Subcutaneous abdominal adipose tissue (tissue), 5 donors: Measurements from ENCODE around the gene TMCC3.
"Not testable (repeated sequence)": the region's sequence is repeated elsewhere in the genome, so short reads cannot be mapped to it uniquely, and the experiment has no call there.

Source experiments
- H3K27ac ChIP-seq: one replicate; pipeline ENCODE4 v1.7.0; 2013; ENCODE audit warnings: low read depth, mild to moderate bottlenecking, inconsistent platforms, low read length, moderate library complexity
- H3K27me3 ChIP-seq, 5 donors: one replicate each; pipeline ENCODE4 v1.7.0; 2013; ENCODE audit warnings: low read length in 5 of 5, inconsistent platforms in 1 of 5; ENCODE audit not compliant: control insufficient read depth in 5 of 5, insufficient read depth in 4 of 5
- H3K36me3 ChIP-seq, 5 donors: one replicate each; pipeline ENCODE4 v1.7.0; 2013; ENCODE audit warnings: low read length in 5 of 5; ENCODE audit not compliant: control insufficient read depth in 5 of 5, insufficient read depth in 5 of 5
- H3K4me1 ChIP-seq, 5 donors: one replicate each; pipeline ENCODE4 v1.7.0; 2013; ENCODE audit warnings: low read length in 5 of 5, mild to moderate bottlenecking in 3 of 5, moderate library complexity in 1 of 5; ENCODE audit not compliant: control insufficient read depth in 5 of 5, insufficient read depth in 5 of 5
- H3K4me3 ChIP-seq, 5 donors: one replicate each; pipeline ENCODE4 v1.7.0; 2013; ENCODE audit warnings: low read length in 5 of 5, low read depth in 1 of 5
- H3K9ac ChIP-seq, 5 donors: one replicate each; pipeline ENCODE4 v1.7.0; 2013; ENCODE audit warnings: low read length in 5 of 5, mild to moderate bottlenecking in 4 of 5, moderate library complexity in 3 of 5
- H3K9me3 ChIP-seq, 5 donors: one replicate each; pipeline ENCODE4 v1.7.0; 2013; ENCODE audit warnings: low read length in 5 of 5; ENCODE audit not compliant: control insufficient read depth in 5 of 5
- donor health status: healthy.
- donor health status: healthy.
- donor health status: healthy.
- donor health status: healthy.
- donor health status: healthy.

TMCC3 gene

GRCh38 chr12:94550964-94551363 is 99.4 kb downstream of the TMCC3 start:
- no peak overlapping the region for H3K4me3 ChIP-seq

DNA sequence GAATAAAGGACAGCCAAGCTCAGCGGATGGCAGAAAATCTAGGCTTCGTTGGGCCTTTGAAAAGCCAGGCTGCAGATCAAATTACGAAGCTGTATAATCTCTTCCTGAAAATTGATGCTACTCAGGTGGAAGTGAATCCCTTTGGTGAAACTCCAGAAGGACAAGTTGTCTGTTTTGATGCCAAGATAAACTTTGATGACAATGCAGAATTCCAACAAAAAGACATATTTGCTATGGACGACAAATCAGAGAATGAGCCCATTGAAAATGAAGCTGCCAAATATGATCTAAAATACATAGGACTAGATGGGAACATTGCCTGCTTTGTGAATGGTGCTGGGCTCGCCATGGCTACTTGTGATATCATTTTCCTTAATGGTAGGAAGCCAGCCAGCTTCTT is 101.5 kb downstream of the TMCC3 start:
- H3K27ac ChIP-seq, H3K4me1 ChIP-seq, H3K9me3 ChIP-seq, H3K9ac ChIP-seq, H3K27me3 ChIP-seq, H3K36me3 ChIP-seq, H3K4me3 ChIP-seq: not testable (repeated sequence)

More at GRCh38 chr12:94550964-94551363, 99.4 kb downstream of the TMCC3 start:
- Histone ChIP-seq H3K36me3 (no peaks in the 10 kb centered on the region), H3K9ac (no peak overlapping the region), H3K9me3 (peaks cover 0 to 3% (median 0%) of the 10 kb centered on the region in 5 donors), H3K4me1 (peaks cover 0 to 5% (median 0%) of the 10 kb centered on the region in 5 donors), H3K27me3 (no peaks in the 10 kb centered on the region), H3K27ac (no peak overlapping the region)

DNA sequence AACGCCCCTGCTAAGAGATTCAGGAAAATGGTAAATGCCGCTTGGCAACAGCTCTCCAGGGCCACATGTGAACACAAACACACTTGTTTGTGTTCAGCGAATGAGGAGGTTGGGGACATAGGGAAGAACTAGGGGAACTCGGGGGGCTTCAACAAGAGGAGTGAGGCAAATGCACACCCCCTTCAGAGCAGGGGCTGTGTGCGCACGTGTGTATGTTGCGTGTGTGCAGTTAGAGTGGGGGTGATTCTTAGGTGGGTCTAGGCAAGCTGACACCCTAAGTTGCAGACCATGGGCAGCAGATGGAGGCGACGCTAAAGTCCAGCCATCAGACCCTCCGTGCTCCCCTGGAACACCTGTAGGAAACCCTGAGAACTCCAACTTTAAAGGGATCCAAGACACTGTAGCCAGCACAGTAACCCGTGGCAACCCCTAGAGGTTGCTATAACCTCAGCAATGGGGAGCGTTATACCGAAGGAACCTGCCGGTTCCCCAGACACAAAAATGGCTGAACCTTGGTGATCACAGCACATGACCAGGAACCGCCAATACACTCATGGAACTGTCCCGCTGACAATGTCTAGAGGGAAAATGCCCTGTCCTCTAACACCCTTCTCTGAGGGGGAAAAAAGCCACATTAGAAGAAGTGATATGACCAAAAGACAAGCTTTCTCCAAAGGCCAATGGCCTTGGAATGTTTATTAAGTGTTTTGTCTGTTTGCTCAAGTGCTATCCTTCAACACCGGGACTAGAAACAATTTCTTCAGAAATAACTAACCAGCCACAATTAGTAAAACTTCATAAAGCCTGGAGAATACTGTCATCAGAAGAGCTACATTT is 104.2 kb downstream of the TMCC3 start:
- peaks cover 0 to 3% (median 0%) of the 10 kb centered on the region in 5 donors for H3K9me3 ChIP-seq

GRCh38 chr12:94544355-94544754 is 106.0 kb downstream of the TMCC3 start:
- Histone ChIP-seq H3K9me3 (peaks cover 0 to 3% (median 0%) of the 10 kb centered on the region in 5 donors), H3K27me3 (no peaks in the 10 kb centered on the region), H3K4me1 (peaks cover 0 to 6% (median 0%) of the 10 kb centered on the region in 5 donors), H3K9ac (no peak overlapping the region), H3K4me3 (no peak overlapping the region), H3K36me3 (no peaks in the 10 kb centered on the region), H3K27ac (no peak overlapping the region)

More for the DNA sequence above, 104.2 kb downstream of the TMCC3 start:
- Histone ChIP-seq H3K27me3 (no peaks in the 10 kb centered on the region), H3K36me3 (no peaks in the 10 kb centered on the region), H3K4me3 (peak overlapping the region in 2 of 5 donors; percentile 12 to 28), H3K9ac (no peak overlapping the region), H3K27ac (no peak overlapping the region), H3K4me1 (peaks cover 0 to 6% (median 0%) of the 10 kb centered on the region in 5 donors)

DNA sequence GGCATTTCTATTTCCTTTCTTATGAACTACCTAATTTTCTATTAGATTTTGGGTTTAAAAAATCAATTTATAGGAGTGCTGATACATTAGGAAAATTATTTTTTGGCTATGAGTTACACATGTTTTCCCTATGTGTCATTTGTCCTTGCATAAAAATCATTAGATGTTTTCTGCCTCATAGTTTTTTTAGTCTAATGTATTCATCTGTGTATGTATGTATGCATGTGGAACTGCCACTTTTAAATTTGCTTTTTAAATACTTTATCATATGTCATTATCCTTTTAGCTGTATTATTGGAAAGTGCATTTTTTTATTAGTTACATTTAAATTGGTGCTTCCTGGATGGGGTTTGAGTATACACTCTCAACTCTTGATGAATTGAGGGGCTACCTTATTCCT is 112.0 kb downstream of the TMCC3 start:
- Histone ChIP-seq H3K27ac (no peak overlapping the region), H3K9me3 (no peaks in the 10 kb centered on the region), H3K9ac (no peak overlapping the region), H3K4me1 (no peaks in the 10 kb centered on the region), H3K27me3 (no peaks in the 10 kb centered on the region), H3K36me3 (no peaks in the 10 kb centered on the region), H3K4me3 (no peak overlapping the region)

GRCh38 chr12:94536040-94536965 is 114.1 kb downstream of the TMCC3 start:
- H3K27ac ChIP-seq: no peak overlapping the region
- no peak overlapping the region for H3K4me3 ChIP-seq
- H3K4me1 ChIP-seq: peaks cover 0 to 7% (median 2%) of the 10 kb centered on the region in 5 donors
- H3K36me3 ChIP-seq: no peaks in the 10 kb centered on the region
- H3K27me3 ChIP-seq: no peaks in the 10 kb centered on the region
- H3K9me3 ChIP-seq: no peaks in the 10 kb centered on the region
- H3K9ac ChIP-seq: no peak overlapping the region

DNA sequence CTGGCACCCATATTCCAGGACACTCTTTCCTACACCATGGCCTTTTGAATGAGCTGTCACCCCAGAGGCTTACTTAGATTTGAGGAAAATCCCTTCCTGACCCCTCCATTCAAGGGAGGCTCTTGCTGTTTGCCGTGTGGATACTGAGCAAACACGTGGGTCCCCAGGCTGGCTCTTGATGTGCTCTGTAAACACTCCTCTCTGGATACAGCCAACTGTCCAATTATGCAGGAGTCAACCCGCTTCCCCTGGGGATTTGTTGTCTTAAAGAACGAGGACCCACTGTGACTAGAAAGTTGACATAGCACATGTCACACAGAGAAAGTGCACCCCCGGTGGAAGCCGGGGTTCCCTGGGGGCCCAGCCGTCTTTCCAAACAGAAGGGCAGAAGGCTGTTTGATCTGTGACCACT is 114.8 kb downstream of the TMCC3 start:
- no peaks in the 10 kb centered on the region for H3K36me3 ChIP-seq

GRCh38 chr12:94534774-94535509 is 115.4 kb downstream of the TMCC3 start:
- Histone ChIP-seq H3K4me1 (peaks cover 0 to 7% (median 2%) of the 10 kb centered on the region in 5 donors), H3K36me3 (no peaks in the 10 kb centered on the region), H3K27me3 (no peaks in the 10 kb centered on the region), H3K27ac (no peak overlapping the region), H3K9me3 (no peaks in the 10 kb centered on the region), H3K4me3 (no peak overlapping the region), H3K9ac (no peak overlapping the region)

More for the DNA sequence above, 114.8 kb downstream of the TMCC3 start:
- Histone ChIP-seq H3K27ac (no peak overlapping the region), H3K4me3 (no peak overlapping the region), H3K9ac (no peak overlapping the region), H3K4me1 (peaks cover 0 to 7% (median 2%) of the 10 kb centered on the region in 5 donors), H3K27me3 (no peaks in the 10 kb centered on the region), H3K9me3 (no peaks in the 10 kb centered on the region)

GRCh38 chr12:94534278-94534677 is 116.1 kb downstream of the TMCC3 start:
- Histone ChIP-seq H3K36me3 (no peaks in the 10 kb centered on the region), H3K9me3 (no peaks in the 10 kb centered on the region), H3K27me3 (no peaks in the 10 kb centered on the region), H3K27ac (no peak overlapping the region), H3K9ac (no peak overlapping the region), H3K4me3 (no peak overlapping the region), H3K4me1 (peaks cover 0 to 7% (median 2%) of the 10 kb centered on the region in 5 donors)
